Upper lobe of left lung (tissue), 4 donors: ENCODE measurements around the gene PTPN13.

Experiments
- EP300 ChIP-seq, 4 donors: sonication (generic); formaldehyde crosslinking; IDR thresholded peaks; one replicate each; pipeline ENCODE4 v1.5.1; 2017; ENCODE audit warnings: antibody characterized with exemption in 4 of 4, control low read depth in 2 of 4
- POLR2A ChIP-seq, 4 donors: fragments of 450-650 bp; IDR thresholded peaks; one replicate each; pipeline ENCODE4 v1.5.1; 2016 to 2017; ENCODE audit warnings: antibody characterized with exemption in 4 of 4, mild to moderate bottlenecking in 2 of 4
- POLR2AphosphoS5 ChIP-seq, 2 donors: sonication (generic); formaldehyde crosslinking; IDR thresholded peaks; one replicate each; pipeline ENCODE4 v1.5.1; 2017; ENCODE audit warnings: antibody characterized with exemption in 2 of 2
- TF ChIP-seq, protein P1 (sequence below), 6 experiments: fragments of 450-650 bp in 4 of 6; fragments of 200-600 bp in 2 of 6; sonication (generic) in 2 of 6; IDR thresholded peaks; one replicate each; pipeline ENCODE4 v1.5.1; 2016 to 2019; ENCODE audit warnings: antibody characterized with exemption in 6 of 6

DNA sequence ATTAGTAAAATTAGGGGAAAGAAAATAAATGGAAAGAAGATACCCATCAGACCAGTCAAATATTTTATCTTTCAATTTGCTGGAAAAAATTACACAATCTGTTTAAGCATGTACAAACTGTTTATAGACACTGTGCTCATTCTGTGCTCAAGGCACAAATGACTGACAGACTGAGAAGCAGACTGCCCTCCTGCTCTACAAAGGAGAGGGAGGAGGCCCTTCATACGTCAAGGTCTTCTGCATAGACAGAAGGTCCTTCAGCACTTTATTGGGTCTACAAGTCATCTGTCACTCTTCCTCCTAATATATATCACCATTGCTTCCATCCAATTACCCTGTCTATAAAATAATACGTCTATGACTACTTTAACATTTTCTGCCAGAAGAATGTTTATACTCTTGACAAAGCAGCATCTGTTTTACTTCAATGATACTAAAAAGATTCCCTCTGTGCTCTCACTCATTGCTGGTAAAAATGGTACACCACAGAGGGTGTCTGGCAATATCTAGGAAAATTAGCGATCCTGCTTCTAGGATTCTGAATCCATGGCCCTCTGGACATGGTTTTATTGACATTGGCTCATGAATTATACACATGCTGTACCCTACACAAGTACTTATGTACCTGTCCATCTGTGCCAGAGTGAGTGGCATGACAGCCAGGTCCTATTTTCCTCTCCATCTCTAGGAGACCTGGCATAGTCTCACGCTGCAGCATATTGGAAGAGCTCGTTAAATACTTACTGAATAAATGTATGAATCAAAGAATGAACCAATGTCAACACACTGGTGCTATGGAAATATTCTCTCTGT lies 243.8 kb downstream of the PTPN13 start:
- TF ChIP-seq, protein P1, sequence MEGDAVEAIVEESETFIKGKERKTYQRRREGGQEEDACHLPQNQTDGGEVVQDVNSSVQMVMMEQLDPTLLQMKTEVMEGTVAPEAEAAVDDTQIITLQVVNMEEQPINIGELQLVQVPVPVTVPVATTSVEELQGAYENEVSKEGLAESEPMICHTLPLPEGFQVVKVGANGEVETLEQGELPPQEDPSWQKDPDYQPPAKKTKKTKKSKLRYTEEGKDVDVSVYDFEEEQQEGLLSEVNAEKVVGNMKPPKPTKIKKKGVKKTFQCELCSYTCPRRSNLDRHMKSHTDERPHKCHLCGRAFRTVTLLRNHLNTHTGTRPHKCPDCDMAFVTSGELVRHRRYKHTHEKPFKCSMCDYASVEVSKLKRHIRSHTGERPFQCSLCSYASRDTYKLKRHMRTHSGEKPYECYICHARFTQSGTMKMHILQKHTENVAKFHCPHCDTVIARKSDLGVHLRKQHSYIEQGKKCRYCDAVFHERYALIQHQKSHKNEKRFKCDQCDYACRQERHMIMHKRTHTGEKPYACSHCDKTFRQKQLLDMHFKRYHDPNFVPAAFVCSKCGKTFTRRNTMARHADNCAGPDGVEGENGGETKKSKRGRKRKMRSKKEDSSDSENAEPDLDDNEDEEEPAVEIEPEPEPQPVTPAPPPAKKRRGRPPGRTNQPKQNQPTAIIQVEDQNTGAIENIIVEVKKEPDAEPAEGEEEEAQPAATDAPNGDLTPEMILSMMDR (IDR thresholded peaks at IDR 0.05): no peak
- TF ChIP-seq POLR2AphosphoS5 (IDR thresholded peaks at IDR 0.05): no peak
- TF ChIP-seq POLR2A (IDR thresholded peaks at IDR 0.05): no peak
- no peak for TF ChIP-seq EP300 (IDR thresholded peaks at IDR 0.05)
